PC-3 (cell line): ENCODE data around the gene UBASH3A.

Experiments
- CTCF ChIP-seq: fragments of 300-600 bp; sonication (generic); conservative IDR thresholded peaks from 2 replicates; pipeline ENCODE4 v1.5.1; 2017; ENCODE audit warnings: antibody characterized with exemption, low read depth, mild to moderate bottlenecking, low read length
- EZH2 ChIP-seq: fragments of 300-600 bp; sonication (generic); IDR thresholded peaks from one replicate; pipeline ENCODE4 v1.6.1; 2017; ENCODE audit warnings: antibody characterized with exemption, mild to moderate bottlenecking, low read length; ENCODE audit not compliant: unreplicated experiment

- no peak for TF ChIP-seq CTCF
- no peak for TF ChIP-seq EZH2
Observed at GRCh38 chr21:42489991-42490390, 86.3 kb downstream of the UBASH3A start.
